GM06990 (cell line): ENCODE measurements around the gene SLC25A31.

Source experiments
- DNase-seq: peaks from one replicate; pipeline ENCODE4 v3.0.0-alpha.2; 2011; ENCODE audit not compliant: insufficient read length; ENCODE audit errors: extremely low read depth
- H3K27me3 ChIP-seq: replicated peaks from 2 replicates; pipeline ENCODE4 v1.6.0; 2011; ENCODE audit warnings: low read length; ENCODE audit not compliant: control insufficient read depth, insufficient read depth
- H3K36me3 ChIP-seq: 2 replicates; pipeline ENCODE4 v1.5.1; 2011; ENCODE audit warnings: low read length; ENCODE audit not compliant: control insufficient read depth, insufficient read depth
- H3K4me3 ChIP-seq: replicated peaks from 2 replicates; pipeline ENCODE4 v1.5.1; 2011; ENCODE audit warnings: low read depth, mild to moderate bottlenecking, control low read depth, low read length
- TF ChIP-seq, protein P1 (sequence below): IDR thresholded peaks from 2 replicates; pipeline ENCODE4 v1.5.1; 2011; ENCODE audit warnings: low read length, control low read depth, mild to moderate bottlenecking, inconsistent platforms; ENCODE audit not compliant: insufficient read depth, poor library complexity, severe bottlenecking

The SLC25A31 gene

DNA sequence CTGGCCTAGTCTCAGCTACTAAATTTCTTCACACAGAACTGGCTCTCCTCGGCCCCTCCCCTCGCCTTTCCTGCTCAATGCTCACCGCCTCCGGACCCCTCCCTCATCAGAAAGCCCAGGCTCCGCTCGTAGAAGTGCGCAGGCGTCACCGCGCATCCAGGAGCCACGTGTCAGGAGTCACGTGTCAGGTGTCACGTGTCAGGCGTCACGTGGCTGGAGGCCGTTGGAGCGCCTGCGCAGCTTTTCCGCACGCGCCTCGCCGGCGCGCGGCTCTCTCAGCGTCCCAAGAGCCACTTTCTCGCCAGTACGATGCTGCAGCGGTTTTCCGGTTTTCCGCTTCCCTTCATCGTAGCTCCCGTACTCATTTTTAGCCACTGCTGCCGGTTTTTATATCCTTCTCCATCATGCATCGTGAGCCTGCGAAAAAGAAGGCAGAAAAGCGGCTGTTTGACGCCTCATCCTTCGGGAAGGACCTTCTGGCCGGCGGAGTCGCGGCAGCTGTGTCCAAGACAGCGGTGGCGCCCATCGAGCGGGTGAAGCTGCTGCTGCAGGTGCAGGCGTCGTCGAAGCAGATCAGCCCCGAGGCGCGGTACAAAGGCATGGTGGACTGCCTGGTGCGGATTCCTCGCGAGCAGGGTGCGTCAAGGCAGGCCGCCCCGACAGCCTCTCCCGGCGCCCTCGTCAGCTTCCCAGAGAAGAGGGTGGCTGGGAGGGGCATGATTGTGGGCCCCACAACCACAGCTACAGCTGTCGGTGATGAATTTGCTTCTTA, at the start of gene SLC25A31:
Gene SLC25A31, plus strand, starts transcription at position 259 of the 772 bp plus-strand sequence. Its CDS starts 146 bp downstream, at position 405.
- Histone ChIP-seq H3K36me3 (no peaks in the 10 kb centered on the region), H3K27me3 (no peaks in the 10 kb centered on the region), H3K4me3 (no peak within 1 kb of the TSS)
- no peak for DNase-seq
- TF ChIP-seq, protein P1, sequence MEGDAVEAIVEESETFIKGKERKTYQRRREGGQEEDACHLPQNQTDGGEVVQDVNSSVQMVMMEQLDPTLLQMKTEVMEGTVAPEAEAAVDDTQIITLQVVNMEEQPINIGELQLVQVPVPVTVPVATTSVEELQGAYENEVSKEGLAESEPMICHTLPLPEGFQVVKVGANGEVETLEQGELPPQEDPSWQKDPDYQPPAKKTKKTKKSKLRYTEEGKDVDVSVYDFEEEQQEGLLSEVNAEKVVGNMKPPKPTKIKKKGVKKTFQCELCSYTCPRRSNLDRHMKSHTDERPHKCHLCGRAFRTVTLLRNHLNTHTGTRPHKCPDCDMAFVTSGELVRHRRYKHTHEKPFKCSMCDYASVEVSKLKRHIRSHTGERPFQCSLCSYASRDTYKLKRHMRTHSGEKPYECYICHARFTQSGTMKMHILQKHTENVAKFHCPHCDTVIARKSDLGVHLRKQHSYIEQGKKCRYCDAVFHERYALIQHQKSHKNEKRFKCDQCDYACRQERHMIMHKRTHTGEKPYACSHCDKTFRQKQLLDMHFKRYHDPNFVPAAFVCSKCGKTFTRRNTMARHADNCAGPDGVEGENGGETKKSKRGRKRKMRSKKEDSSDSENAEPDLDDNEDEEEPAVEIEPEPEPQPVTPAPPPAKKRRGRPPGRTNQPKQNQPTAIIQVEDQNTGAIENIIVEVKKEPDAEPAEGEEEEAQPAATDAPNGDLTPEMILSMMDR: no peak

DNA sequence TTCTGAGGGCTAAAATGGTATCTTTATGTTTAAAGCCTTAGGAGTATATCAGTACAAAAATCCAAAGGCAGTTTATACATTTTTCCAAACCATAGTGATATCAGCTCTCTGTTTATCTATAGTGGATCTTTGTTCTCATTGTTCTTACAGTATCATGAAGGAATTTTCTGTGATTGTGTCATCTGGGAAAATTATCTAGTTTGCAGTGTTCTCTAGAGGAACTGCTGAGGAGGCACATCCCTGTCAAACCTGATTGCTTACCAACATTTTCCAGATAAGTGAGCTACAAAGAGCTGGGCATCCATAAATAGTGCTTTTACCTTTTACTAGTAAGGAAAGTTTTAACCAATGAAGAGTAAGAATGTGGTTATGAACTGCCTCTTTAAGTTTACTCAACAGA, 44.9 kb upstream of the SLC25A31 start:
- DNase-seq: no peak
- Histone ChIP-seq H3K4me3 (no peak overlapping the region), H3K36me3 (no peaks in the 10 kb centered on the region), H3K27me3 (no peaks in the 10 kb centered on the region)
- TF ChIP-seq, protein P1: no peak

DNA sequence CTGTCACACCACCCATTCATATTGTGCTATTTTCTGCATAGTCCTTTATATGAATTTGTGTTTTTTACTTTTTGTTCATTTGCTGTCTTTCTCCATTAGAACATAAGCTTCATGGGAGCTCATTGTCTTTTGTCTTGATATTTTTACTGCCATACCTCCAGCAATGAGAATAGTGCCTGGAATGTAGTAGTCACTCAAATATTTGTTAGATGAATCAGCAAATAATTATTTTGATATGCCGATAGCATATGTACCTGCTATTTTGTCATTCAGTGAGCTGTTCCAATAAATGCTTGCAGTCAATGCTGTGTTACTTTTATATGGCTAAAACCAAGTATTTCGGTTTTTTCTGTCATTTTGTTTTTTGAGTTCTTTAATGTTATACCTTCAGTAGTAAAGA, 43.5 kb upstream of the SLC25A31 start:
- TF ChIP-seq, protein P1: no peak
- no peaks in the 10 kb centered on the region for H3K27me3 ChIP-seq
- H3K36me3 ChIP-seq: no peaks in the 10 kb centered on the region
- H3K4me3 ChIP-seq: no peak overlapping the region
- no peak for DNase-seq

DNA sequence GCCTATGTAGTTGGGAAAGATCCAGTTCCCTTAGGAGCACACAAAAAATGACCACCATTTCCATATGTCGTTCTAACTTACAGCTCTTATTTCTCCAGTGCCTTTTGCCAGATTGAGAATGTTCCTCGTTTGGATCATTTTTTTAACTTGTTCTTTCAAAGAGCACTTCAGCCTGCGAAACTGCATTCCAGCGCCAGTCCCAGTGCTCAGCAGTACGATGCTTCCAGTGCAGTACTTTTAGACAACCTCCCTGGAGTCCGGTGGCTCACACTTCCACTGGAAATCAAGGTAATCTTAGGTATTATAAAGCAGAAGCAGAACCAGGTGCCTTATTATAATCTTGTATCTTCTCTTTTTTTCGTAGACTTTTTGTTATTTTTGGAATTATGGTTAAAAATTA, 42.6 kb upstream of the SLC25A31 start:
- Histone ChIP-seq H3K27me3 (no peaks in the 10 kb centered on the region), H3K36me3 (no peaks in the 10 kb centered on the region), H3K4me3 (no peak overlapping the region)
- TF ChIP-seq, protein P1: no peak
- DNase-seq: no peak

DNA sequence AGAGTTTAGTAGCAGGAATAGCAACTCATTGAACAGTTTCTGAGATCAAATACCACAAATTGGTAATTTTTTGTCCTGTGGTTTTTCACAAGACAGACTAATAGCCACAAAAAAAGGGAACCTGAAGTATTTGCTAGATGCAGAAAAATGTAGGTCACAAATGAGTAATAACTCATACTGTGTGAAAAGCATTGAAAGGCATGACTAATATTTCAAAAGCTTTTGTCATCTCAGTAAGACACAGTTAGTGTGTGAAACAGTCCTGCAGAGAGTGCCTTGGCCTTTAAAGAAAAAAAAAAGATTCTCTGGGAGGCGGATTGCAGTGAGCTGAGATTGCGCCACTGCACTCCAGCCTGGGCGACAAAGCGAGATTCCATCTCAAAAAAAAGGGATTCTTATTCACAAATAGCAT, 31.4 kb upstream of the SLC25A31 start:
- peak; percentile 85 for DNase-seq
- Histone ChIP-seq H3K4me3 (no peak overlapping the region), H3K36me3 (no peaks in the 10 kb centered on the region), H3K27me3 (no peaks in the 10 kb centered on the region)
- TF ChIP-seq, protein P1: no peak
